ENCODE results near the gene CLDN18. TPM values are rescaled to one million over a fixed set of nuclear protein-coding genes. Genes with fewer than 3 reads are reported as not detected.

CLDN18 gene
- not detected for total RNA-seq

DNA sequence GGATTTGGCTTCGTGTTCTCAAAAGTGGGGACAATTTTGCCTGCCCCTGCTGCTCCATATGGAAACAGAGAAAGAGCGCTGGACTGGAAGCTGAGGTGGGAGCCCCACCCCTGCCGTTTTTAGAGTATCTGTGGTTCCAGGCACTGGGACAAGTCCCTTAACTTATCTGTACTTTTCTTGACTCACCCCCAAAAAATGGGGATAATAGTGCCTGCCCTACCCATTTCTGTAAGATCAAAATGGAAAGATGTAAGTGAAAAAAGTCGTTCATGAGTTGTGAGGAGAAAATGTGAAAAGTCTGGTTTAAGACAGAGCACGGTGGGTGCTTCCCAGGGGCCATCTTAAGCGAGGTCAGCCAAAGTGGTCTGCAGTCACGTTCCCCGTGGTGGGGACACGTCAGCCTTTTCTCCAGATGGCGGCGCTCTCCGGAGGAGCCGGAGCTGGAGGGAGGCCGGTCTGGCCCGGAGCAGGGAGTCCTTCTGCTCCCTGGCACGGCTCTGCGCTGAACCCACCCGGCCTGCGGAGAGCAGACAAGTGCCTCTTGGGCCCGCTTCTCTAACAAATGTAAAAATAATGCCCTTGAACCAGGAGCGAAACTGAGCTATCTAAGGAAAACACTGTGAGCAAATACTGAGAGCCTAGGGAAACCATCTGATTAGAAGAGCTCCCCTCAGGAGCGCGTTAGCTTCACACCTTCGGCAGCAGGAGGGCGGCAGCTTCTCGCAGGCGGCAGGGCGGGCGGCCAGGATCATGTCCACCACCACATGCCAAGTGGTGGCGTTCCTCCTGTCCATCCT, at the start of gene CLDN18:
CLDN18 (plus strand) TSS at position 690 of the 797 bp plus-strand sequence; CDS start at position 751, 61 bp downstream.
- Mint-ChIP-seq H3K27me3 (ENCODE audit: low read depth) (peaks cover 2% of the 10 kb centered on the region), H3K9me3 (no peaks in the 10 kb centered on the region), H3K36me3 (ENCODE audit: low read depth) (no peaks in the 10 kb centered on the region), H3K27ac (no peak within 1 kb of the TSS), H3K4me3 (no peak within 1 kb of the TSS), H3K4me1 (ENCODE audit: low read depth) (no peaks in the 10 kb centered on the region)
- CTCF ChIA-PET = no interaction called here
- intact Hi-C loops (cut with micrococcal nuclease) = no loop called here
- no peak for DNase-seq

DNA sequence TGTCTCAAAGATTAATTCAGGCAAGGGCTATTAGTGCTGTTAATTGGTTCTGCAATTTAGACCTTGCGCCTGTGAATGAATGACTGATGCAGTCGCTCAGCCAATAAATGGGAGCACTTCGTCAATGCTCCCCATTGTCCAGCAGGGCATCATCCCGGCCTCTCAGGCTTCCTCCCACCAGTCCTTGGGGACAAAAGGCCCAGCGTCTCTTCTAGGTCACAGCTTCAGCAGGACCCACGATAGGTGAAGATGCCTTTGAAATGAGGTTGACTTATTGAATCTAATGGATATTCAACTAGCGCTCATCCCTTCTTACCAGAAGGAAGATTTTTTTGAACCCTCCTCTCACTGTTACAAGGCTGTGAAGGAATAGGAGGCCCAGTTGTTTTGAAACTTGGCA, 47.7 kb upstream of the CLDN18 start:
- H3K4me3 Mint-ChIP-seq = no peak overlapping the region
- no peaks in the 10 kb centered on the region for H3K9me3 Mint-ChIP-seq
- peaks cover 2% of the 10 kb centered on the region for H3K27me3 Mint-ChIP-seq (ENCODE audit: low read depth)
- CTCF ChIA-PET = interaction anchor here (0.6 kb wide), 1 partner anchor 827 kb away, joined by 4 read pairs; no protein-coding TSS in a partner anchor
- intact Hi-C loops (cut with micrococcal nuclease) = no loop called here
- no peaks in the 10 kb centered on the region for H3K36me3 Mint-ChIP-seq (ENCODE audit: low read depth)
- H3K27ac Mint-ChIP-seq = no peak overlapping the region
- H3K4me1 Mint-ChIP-seq (ENCODE audit: low read depth) = no peaks in the 10 kb centered on the region
- DNase-seq = no peak

GRCh38 chr3:137963463-137963862, 46.5 kb upstream of the CLDN18 start:
- Mint-ChIP-seq H3K4me3 (no peak overlapping the region), H3K4me1 (ENCODE audit: low read depth) (no peaks in the 10 kb centered on the region), H3K9me3 (no peaks in the 10 kb centered on the region), H3K36me3 (ENCODE audit: low read depth) (no peaks in the 10 kb centered on the region), H3K27ac (no peak overlapping the region), H3K27me3 (ENCODE audit: low read depth) (peaks cover 2% of the 10 kb centered on the region)
- intact Hi-C loops (cut with micrococcal nuclease) = no loop called here
- DNase-seq = no peak
- CTCF ChIA-PET = interaction anchor here (1.7 kb wide), 1 partner anchor 17 kb away, joined by 3 read pairs; no protein-coding TSS in a partner anchor

DNA sequence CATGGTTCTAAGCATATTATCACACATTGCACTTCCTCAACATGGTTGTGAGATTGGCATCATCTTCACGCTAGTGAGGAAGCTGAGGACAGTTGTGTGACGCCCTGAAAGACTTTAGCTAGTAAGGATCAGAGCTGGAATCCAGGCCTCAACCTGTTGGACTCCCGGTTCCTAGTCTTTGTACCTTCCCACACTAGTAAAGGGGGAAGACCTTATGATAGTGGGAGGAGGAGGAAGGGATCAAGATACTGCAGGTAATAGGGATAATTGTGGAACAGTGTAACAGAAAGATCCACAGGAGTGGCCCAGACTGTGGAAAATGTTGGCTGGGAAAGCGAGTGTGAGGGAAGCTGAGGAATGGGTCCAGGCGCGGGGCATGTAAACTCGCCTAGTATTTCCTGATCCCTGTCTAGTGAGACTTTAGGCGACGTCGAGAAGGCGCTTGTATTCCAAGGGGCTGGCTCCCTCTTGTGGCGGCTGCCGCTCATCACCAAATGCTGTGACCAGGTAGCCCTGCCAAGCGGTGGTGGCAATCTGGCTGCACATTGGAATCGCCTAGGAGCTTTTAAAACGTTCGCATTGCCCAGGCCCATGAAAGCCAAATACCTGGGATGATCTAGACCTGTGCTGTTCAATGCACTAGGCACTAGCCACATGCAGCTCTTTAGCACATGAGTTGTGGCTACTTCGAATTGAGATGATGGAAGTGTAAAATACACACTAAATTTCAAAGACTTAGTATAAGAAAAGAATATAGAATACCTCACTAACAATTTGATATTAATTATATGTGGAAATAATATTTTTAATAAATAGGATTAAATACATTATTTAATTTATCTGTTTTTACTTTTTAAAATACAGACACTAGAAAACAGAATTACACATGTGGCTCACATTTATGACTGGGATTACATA, 38.8 kb upstream of the CLDN18 start:
- no peaks in the 10 kb centered on the region for H3K36me3 Mint-ChIP-seq (ENCODE audit: low read depth)
- no peaks in the 10 kb centered on the region for H3K9me3 Mint-ChIP-seq
- no peaks in the 10 kb centered on the region for H3K4me1 Mint-ChIP-seq (ENCODE audit: low read depth)
- peak; percentile 77 for DNase-seq
- peaks cover 12% of the 10 kb centered on the region for H3K27me3 Mint-ChIP-seq (ENCODE audit: low read depth)
- intact Hi-C loops (cut with micrococcal nuclease) = loop anchor here (1.0 to 5.0 kb wide), 5 partner anchors 264 to 1894 kb away; no protein-coding TSS in a partner anchor
- H3K27ac Mint-ChIP-seq = no peak overlapping the region
- H3K4me3 Mint-ChIP-seq = no peak overlapping the region
- CTCF ChIA-PET = interaction anchor here (0.7 to 1.7 kb wide), 10 partner anchors 9 to 862 kb away, joined by 3 to 10 read pairs (median 3); no protein-coding TSS in a partner anchor

GRCh38 chr3:137972396-137972795, 37.6 kb upstream of the CLDN18 start:
- DNase-seq = no peak
- Mint-ChIP-seq H3K4me3 (no peak overlapping the region), H3K27me3 (ENCODE audit: low read depth) (peaks cover 15% of the 10 kb centered on the region), H3K27ac (no peak overlapping the region), H3K9me3 (no peaks in the 10 kb centered on the region), H3K4me1 (ENCODE audit: low read depth) (no peaks in the 10 kb centered on the region), H3K36me3 (ENCODE audit: low read depth) (no peaks in the 10 kb centered on the region)
- CTCF ChIA-PET = no interaction called here
- intact Hi-C loops (cut with micrococcal nuclease) = loop anchor here (5.0 kb wide), 3 partner anchors 265 to 1895 kb away; no protein-coding TSS in a partner anchor

- no peaks in the 10 kb centered on the region for H3K36me3 Mint-ChIP-seq (ENCODE audit: low read depth)
- H3K9me3 Mint-ChIP-seq = no peaks in the 10 kb centered on the region
- no peaks in the 10 kb centered on the region for H3K4me1 Mint-ChIP-seq (ENCODE audit: low read depth)
- CTCF ChIA-PET = no interaction called here
- intact Hi-C loops (cut with micrococcal nuclease) = no loop called here
- H3K27ac Mint-ChIP-seq = no peak overlapping the region
- no peak overlapping the region for H3K4me3 Mint-ChIP-seq
- no peak for DNase-seq
- peaks cover 18% of the 10 kb centered on the region for H3K27me3 Mint-ChIP-seq (ENCODE audit: low read depth)
Observed at GRCh38 chr3:137978328-137978727, 31.6 kb upstream of the CLDN18 start.

DNA sequence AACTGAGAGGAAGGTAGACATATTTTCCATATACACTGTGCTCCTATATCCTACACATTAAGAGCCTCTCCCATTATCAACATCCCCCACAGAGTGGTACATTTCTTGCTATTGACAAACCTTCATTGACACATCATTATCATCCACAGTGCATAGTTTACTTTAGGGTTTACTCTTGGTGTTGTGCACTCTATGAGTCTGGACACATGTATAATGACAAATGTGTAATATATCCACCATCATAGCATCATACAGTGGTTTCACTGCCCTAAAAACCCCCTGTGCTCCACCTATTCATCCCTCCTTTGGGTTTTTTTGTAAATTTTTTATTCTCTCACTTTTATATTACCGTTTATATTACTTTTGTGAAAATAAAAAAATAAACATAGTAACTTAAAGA, 22.2 kb upstream of the CLDN18 start:
- intact Hi-C loops (cut with micrococcal nuclease) = no loop called here
- Mint-ChIP-seq H3K27me3 (ENCODE audit: low read depth) (peaks cover 4% of the 10 kb centered on the region), H3K36me3 (ENCODE audit: low read depth) (no peaks in the 10 kb centered on the region), H3K4me3 (no peak overlapping the region), H3K9me3 (no peaks in the 10 kb centered on the region), H3K27ac (no peak overlapping the region), H3K4me1 (ENCODE audit: low read depth) (no peaks in the 10 kb centered on the region)
- CTCF ChIA-PET = no interaction called here
- DNase-seq = no peak

DNA sequence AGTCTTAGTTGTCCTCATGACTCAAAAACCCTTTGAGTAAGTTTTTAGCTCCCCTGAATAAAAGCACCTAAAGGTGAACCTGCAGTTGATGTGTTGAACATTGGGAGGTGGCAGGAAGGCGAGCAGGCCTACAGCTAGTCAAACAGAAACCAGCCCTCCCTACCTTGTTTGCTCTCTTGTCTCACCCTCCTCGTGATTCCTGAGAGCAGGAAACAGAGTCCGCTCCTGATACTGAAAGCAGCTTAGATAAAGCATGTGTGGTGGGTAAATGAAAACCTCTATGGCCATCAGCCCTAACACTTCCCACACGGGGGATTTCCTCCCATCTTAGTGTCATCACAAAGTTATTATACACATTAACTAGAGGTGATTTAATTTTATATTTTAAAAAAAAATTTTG, 21.8 kb upstream of the CLDN18 start:
- Mint-ChIP-seq H3K4me1 (ENCODE audit: low read depth) (no peaks in the 10 kb centered on the region), H3K4me3 (no peak overlapping the region), H3K27ac (no peak overlapping the region), H3K27me3 (ENCODE audit: low read depth) (peaks cover 4% of the 10 kb centered on the region), H3K36me3 (ENCODE audit: low read depth) (no peaks in the 10 kb centered on the region), H3K9me3 (no peaks in the 10 kb centered on the region)
- CTCF ChIA-PET = interaction anchor here (0.6 kb wide), 1 partner anchor 878 kb away, joined by 3 read pairs; no protein-coding TSS in a partner anchor
- intact Hi-C loops (cut with micrococcal nuclease) = no loop called here
- no peak for DNase-seq

DNA sequence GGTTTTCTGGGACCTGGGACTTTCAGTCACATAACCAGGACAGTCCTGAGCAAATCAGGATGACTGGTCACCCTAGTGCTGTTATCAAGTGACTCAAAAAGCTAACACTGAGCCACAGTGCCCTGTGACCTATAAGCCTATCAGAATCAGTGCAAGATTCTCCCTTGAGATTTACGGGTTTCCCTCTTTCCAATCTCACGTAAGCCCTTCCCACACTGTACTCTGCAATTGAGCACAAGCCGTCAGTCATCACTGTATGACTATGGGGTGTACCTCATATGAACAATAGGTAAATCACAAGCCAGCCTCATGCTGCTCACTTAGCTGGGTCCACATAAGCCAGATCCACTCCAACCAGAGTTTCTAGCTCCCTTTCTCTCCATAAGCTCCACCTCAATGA, 21.0 kb upstream of the CLDN18 start:
- H3K27ac Mint-ChIP-seq = no peak overlapping the region
- intact Hi-C loops (cut with micrococcal nuclease) = no loop called here
- no peaks in the 10 kb centered on the region for H3K36me3 Mint-ChIP-seq (ENCODE audit: low read depth)
- peaks cover 2% of the 10 kb centered on the region for H3K27me3 Mint-ChIP-seq (ENCODE audit: low read depth)
- CTCF ChIA-PET = no interaction called here
- H3K4me3 Mint-ChIP-seq = no peak overlapping the region
- peaks cover 2% of the 10 kb centered on the region for H3K9me3 Mint-ChIP-seq
- no peak for DNase-seq
- no peaks in the 10 kb centered on the region for H3K4me1 Mint-ChIP-seq (ENCODE audit: low read depth)

DNA sequence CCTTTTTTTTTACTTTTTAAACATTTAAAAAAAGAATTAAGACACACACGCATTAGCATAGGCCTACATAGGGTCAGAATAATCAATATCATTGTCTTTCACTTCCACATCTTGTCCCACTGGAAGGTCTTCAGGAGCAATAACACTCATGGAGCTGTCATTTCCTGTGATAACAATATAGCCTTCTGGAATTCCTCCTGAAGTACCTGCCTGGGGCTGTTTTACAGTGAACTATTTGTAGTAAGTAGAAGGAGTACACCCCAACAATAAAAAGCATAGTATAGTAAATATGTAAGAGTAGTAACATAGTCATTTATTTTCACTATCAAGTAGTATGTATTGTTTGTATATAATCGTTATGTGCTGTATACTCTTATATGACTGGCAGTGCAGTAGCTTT, 19.5 kb upstream of the CLDN18 start:
- CTCF ChIA-PET = no interaction called here
- Mint-ChIP-seq H3K9me3 (peaks cover 6% of the 10 kb centered on the region), H3K27me3 (ENCODE audit: low read depth) (peaks cover 2% of the 10 kb centered on the region), H3K36me3 (ENCODE audit: low read depth) (no peaks in the 10 kb centered on the region), H3K4me3 (no peak overlapping the region), H3K27ac (no peak overlapping the region), H3K4me1 (ENCODE audit: low read depth) (no peaks in the 10 kb centered on the region)
- DNase-seq = no peak
- intact Hi-C loops (cut with micrococcal nuclease) = no loop called here

GRCh38 chr3:137992592-137992991, 17.4 kb upstream of the CLDN18 start:
- H3K27ac Mint-ChIP-seq = no peak overlapping the region

GRCh38 chr3:137998121-137999042, 11.6 kb upstream of the CLDN18 start:
- Mint-ChIP-seq H3K9me3 (peaks cover 6% of the 10 kb centered on the region), H3K27ac (no peak overlapping the region), H3K27me3 (ENCODE audit: low read depth) (peaks cover 9% of the 10 kb centered on the region), H3K4me3 (no peak overlapping the region), H3K36me3 (ENCODE audit: low read depth) (no peaks in the 10 kb centered on the region), H3K4me1 (ENCODE audit: low read depth) (no peaks in the 10 kb centered on the region)
- CTCF ChIA-PET = no interaction called here
- no peak for DNase-seq
- intact Hi-C loops (cut with micrococcal nuclease) = no loop called here

More at GRCh38 chr3:137992592-137992991, 17.4 kb upstream of the CLDN18 start:
- H3K4me3 Mint-ChIP-seq = no peak overlapping the region
- H3K4me1 Mint-ChIP-seq (ENCODE audit: low read depth) = no peaks in the 10 kb centered on the region
- DNase-seq = no peak
- H3K9me3 Mint-ChIP-seq = peaks cover 6% of the 10 kb centered on the region
- intact Hi-C loops (cut with micrococcal nuclease) = no loop called here
- H3K27me3 Mint-ChIP-seq (ENCODE audit: low read depth) = peaks cover 4% of the 10 kb centered on the region
- CTCF ChIA-PET = no interaction called here
- H3K36me3 Mint-ChIP-seq (ENCODE audit: low read depth) = no peaks in the 10 kb centered on the region
